HT1080 (cell line): ENCODE measurements around the gene ATF6B. TPM values are rescaled to one million over a fixed set of nuclear protein-coding genes. Genes with fewer than 3 reads are reported as not detected.
"Not testable (repeated sequence)": the region's sequence is repeated elsewhere in the genome, so short reads cannot be mapped to it uniquely, and the experiment has no call there.

Source experiments
- DNase-seq: peaks from one replicate; pipeline ENCODE4 v3.0.0-alpha.2; 2015; ENCODE audit warnings: low read depth
- total RNA-seq: library from RNA; depleted of rRNA; stranded (reverse); fragments of >200 nt; shearing (Covaris generic); gene quantifications from 2 replicates; pipeline ENCODE4 v1.2.3, GENCODE V29; 2014

The ATF6B gene
- total RNA-seq, 1 experiment from 2014 or later: 22.6 TPM

GRCh38 chr6:32154514-32155161 is 26.6 kb upstream of the ATF6B start:
- DNase-seq: peak; percentile 50

GRCh38 chr6:32153564-32154513 is 25.8 kb upstream of the ATF6B start, which contains the start of gene PPT2:
Gene PPT2, plus strand, starts transcription at chr6:32154141. Its CDS starts 454 bp downstream, at chr6:32154595.
- peak; percentile 85 for DNase-seq

GRCh38 chr6:32152769-32153563 is 24.9 kb upstream of the ATF6B start:
- no peak for DNase-seq

- no peak for DNase-seq
Observed at GRCh38 chr6:32151863-32152768, 24.1 kb upstream of the ATF6B start, which contains the start of gene PRRT1. Gene PRRT1, minus strand, starts transcription at chr6:32151939. Its CDS starts 112 bp downstream, at chr6:32151827.

- no peak for DNase-seq
Observed at GRCh38 chr6:32151181-32151862, 23.3 kb upstream of the ATF6B start.

GRCh38 chr6:32149932-32150870 is 22.2 kb upstream of the ATF6B start:
- no peak for DNase-seq

- no peak for DNase-seq
Observed at GRCh38 chr6:32149092-32149755, 21.2 kb upstream of the ATF6B start.

- no peak for DNase-seq
Observed at GRCh38 chr6:32148289-32149091, 20.4 kb upstream of the ATF6B start.

GRCh38 chr6:32147401-32148132 is 19.5 kb upstream of the ATF6B start:
- DNase-seq: no peak

GRCh38 chr6:32146687-32147086 is 18.6 kb upstream of the ATF6B start:
- DNase-seq: no peak

- no peak for DNase-seq
Observed at GRCh38 chr6:32146287-32146686, 18.2 kb upstream of the ATF6B start.

GRCh38 chr6:32144238-32144637 is 16.2 kb upstream of the ATF6B start:
- DNase-seq: not testable (repeated sequence)

GRCh38 chr6:32140420-32141046 is 12.5 kb upstream of the ATF6B start:
- DNase-seq: no peak

- DNase-seq: no peak
Observed at GRCh38 chr6:32139590-32139989, 11.5 kb upstream of the ATF6B start.

GRCh38 chr6:32137454-32137853 is 9.4 kb upstream of the ATF6B start:
- DNase-seq: no peak

- DNase-seq: peak; percentile 30
Observed at GRCh38 chr6:32133786-32134185, 5.7 kb upstream of the ATF6B start.
